Measurements from ENCODE around the gene SLC50A1.

The SLC50A1 gene, protein sequence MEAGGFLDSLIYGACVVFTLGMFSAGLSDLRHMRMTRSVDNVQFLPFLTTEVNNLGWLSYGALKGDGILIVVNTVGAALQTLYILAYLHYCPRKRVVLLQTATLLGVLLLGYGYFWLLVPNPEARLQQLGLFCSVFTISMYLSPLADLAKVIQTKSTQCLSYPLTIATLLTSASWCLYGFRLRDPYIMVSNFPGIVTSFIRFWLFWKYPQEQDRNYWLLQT

DNA sequence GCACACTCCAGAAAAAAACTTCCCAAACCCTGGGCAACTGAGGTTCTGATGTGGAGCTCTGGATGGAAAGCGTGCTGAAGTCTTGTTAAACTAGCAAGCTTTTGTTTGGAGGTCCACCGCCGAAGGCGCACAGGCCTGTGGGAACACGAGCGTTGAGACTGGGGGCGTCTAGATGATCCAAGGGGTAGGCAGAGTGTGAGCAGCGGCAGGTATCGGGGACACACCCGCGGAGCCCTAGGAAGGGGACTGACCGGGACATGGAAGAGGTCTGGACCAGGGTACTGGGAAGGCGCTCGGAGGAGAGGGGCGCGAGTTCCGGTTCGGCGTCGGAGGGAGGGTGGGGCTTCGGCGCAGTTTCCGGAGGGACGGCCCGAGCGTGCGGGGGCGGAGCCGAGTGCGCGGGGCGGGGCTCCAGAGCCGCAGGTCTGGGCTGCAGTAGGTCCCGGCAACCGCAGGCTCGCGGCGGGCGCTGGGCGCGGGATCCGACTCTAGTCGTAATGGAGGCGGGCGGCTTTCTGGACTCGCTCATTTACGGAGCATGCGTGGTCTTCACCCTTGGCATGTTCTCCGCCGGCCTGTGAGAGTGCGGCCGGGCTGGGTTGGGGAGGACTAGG lies at the start of gene SLC50A1:
TSS of gene SLC50A1 (plus strand) at position 438 of the 614 bp plus-strand sequence. CDS start at position 498, 60 bp downstream.
- peak; percentile 87 for DNase-seq (ENCODE audit: low read depth)

DNA sequence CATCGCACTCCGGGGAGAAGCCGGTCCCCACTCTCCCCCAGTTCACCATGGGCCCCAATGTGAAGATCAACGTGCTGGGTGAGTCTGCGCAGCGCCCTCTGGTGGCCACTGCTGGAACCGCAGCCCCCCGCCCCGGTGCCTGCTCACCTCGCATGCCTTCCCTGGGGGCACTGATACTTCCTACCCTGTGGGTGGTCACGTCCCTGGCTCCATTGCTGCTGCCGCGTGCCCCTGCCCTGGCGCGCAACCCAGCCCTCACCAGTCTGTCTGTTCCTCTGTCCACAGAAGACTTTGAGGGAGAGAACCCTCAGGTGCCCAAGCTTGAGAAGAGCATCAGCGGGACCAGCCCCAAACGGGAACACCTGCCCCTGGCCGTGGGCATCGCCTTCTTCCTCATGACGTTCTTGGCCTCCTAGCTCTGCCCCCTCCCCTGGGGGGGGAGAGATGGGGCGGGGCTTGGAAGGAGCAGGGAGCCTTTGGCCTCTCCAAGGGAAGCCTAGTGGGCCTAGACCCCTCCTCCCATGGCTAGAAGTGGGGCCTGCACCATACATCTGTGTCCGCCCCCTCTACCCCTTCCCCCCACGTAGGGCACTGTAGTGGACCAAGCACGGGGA lies 49.4 kb upstream of the SLC50A1 start:
- DNase-seq (ENCODE audit: low read depth) = no peak

DNA sequence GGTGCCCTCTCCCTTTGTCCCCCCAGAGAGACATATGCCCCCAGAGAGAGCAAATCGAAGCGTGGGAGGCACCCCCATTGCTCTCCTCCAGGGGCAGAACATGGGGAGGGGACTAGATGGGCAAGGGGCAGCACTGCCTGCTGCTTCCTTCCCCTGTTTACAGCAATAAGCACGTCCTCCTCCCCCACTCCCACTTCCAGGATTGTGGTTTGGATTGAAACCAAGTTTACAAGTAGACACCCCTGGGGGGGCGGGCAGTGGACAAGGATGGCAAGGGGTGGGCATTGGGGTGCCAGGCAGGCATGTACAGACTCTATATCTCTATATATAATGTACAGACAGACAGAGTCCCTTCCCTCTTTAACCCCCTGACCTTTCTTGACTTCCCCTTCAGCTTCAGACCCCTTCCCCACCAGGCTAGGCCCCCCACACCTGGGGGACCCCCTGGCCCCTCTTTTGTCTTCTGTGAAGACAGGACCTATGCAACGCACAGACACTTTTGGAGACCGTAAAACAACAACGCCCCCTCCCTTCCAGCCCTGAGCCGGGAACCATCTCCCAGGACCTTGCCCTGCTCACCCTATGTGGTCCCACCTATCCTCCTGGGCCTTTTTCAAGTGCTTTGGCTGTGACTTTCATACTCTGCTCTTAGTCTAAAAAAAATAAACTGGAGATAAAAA lies 48.7 kb upstream of the SLC50A1 start:
- no peak for DNase-seq (ENCODE audit: low read depth)

DNA sequence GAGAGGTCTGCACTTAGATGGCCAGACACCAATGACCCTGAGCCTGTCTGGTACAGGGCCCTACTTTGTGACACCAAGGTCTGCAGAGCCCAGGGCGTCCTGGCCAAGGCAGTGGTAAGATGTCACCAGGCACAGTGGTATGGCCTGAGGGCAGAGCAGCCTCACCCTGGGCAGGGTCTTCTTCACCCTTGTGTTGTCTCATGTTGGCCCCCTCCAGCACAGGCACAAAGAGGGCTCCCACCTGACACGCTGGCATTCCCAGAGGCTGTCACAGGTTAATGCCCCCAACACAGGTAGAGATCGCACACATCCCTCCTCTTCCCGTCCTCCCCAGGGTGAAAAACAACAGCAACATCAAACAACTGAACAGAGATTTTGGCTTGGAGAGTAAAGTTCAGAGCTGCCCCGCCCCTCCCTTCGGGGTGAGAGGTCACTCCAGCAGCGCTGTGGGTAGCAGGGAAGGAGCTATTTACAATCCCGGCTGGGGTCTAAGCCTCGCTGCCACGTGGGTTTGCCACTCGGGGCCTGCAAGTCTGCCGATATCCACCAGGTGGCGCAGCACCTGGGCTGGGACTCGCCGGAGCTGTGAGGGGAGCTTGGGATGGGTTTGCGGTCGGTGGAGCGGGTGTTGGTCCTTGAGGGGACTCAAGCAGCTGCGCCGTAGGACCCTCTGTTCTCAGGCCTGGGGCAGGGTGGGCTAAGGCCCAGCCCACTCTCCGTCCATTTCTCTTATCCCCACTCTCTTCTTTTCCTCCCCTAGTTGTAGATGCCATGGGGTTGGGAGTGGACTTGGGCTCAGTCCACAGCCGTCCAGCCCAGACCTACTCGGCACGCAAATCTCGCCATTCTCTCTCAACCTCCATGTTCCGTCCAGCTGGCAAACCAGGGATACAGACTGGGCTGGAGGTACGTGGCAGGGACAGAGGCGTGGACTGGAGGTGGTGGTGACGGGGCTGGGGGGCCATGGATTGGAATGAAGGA lies 44.3 kb upstream of the SLC50A1 start:
- no peak for DNase-seq (ENCODE audit: low read depth)

DNA sequence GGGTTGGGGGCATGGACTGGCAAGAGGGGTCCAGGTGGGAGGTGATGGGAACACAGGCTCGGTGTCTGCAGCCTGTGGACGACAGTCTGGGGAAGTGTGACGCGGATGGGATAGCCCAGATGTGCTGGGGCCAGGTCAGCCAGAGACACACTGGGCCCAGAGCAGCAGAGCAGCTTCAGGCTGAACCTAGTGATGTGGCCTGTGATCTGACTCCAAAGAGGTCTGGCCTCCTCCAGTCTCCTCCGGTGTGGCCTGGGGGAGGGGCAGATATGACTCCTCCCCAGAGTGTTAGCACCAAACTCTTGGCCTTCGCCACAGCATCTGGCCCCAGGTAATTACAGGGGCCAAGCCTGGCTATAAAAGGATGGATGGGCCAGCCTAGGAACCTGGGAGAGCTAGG lies 43.5 kb upstream of the SLC50A1 start:
- DNase-seq (ENCODE audit: low read depth) = no peak

DNA sequence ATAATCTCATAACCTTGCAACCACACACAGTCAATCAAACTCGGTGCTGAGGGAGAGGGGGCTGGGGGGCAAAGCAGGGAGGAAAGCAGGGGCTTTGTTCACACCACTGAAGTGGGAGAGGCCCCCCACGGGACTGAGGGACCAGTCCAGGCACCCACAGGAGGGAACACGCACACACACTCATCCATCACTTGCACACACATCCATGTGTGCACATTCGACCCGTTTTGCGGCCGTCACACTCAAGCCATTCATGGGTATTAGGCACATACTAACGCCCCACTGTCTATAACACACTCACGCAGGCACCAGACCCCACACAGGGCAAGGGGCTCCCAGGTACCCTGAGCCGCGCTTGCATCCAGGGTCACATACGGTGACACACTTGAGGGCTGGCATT lies 43.0 kb upstream of the SLC50A1 start:
- no peak for DNase-seq (ENCODE audit: low read depth)

DNA sequence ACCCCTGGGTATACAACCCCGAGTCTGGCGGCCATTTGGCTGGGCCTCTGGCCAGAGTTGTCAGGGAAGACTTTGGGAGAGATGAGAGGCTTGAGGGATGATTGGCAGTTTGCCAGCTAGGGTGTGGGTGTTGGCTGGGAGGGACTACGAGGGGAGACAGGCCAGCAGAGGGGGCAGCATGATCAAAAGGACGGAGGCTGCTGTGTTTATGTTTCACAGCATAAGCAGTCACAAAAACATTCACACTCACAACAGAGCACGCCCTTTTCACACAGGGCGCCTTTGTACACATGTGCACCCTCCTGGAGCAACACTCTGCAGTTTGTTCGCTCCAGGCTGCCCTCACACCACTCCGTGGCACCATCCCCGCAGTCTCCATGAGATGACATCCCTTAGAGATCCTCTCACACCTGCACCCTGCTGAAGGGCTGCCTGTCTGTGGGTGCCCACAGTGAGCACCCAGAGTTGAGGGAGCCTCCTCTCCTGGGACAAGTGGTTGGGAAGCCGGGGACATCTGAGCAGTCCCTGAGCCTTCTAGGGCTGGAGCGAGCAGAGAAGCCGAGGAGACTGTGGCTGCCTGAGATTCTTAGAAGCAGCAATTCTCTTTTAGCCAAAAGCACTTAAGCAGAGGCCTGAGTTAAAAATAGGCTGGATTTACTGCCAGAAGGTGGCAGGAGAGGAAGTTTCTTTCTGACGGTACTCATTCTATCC lies 41.6 kb upstream of the SLC50A1 start:
- no peak for DNase-seq (ENCODE audit: low read depth)

DNA sequence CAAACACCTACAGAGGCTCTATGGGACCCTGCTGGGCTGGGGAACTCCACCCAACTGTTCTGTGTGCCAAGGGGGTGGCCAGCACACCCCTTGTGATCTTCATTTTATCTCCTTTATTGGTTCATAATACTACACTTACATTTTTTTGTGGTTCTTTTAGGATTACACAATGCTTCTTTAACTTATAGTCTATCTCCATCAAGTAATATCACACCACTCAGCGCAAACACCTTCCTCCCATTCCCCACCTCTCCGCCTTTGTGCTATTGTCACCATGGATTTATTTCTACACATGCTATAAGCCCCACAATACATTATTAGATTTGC lies 41.1 kb upstream of the SLC50A1 start:
- DNase-seq (ENCODE audit: low read depth) = no peak

DNA sequence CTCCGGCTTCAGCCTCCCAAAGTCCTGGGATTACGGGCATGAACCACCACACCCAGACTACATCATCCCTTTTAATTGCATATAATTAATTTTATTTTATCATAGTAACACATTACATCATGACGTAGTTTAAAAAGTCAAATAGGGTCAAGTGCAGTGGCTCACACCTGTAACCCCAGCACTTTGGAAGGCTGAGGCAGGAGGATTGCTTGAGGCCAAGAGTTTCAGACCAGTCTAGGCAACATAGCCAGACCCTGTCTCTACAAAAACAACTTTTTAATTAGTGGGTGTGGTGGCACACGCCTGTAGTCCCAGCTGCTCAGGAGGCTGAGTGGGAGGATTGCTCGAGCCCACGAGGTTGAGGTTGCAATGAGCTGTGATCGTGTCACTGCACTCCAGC lies 36.3 kb upstream of the SLC50A1 start:
- no peak for DNase-seq (ENCODE audit: low read depth)

DNA sequence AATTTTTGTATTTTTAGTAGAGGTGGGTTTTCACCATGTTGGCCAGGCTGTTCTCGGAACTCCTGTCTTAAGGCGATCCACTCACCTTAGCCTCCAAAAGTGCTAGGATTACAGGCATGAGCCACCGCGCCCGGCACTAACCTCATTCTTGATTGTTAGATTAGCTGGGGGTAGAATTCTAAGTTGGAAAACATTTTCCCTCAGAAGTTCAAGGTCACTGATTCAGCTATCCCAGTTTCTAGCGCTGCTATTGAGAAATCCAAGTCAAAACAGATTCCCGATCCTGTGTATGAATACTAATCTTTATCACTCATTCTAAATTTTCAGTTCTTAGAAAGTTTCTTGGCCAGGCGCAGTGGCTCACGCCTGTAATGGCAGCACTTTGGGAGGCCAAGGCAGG lies 32.3 kb upstream of the SLC50A1 start:
- DNase-seq (ENCODE audit: low read depth) = no peak

DNA sequence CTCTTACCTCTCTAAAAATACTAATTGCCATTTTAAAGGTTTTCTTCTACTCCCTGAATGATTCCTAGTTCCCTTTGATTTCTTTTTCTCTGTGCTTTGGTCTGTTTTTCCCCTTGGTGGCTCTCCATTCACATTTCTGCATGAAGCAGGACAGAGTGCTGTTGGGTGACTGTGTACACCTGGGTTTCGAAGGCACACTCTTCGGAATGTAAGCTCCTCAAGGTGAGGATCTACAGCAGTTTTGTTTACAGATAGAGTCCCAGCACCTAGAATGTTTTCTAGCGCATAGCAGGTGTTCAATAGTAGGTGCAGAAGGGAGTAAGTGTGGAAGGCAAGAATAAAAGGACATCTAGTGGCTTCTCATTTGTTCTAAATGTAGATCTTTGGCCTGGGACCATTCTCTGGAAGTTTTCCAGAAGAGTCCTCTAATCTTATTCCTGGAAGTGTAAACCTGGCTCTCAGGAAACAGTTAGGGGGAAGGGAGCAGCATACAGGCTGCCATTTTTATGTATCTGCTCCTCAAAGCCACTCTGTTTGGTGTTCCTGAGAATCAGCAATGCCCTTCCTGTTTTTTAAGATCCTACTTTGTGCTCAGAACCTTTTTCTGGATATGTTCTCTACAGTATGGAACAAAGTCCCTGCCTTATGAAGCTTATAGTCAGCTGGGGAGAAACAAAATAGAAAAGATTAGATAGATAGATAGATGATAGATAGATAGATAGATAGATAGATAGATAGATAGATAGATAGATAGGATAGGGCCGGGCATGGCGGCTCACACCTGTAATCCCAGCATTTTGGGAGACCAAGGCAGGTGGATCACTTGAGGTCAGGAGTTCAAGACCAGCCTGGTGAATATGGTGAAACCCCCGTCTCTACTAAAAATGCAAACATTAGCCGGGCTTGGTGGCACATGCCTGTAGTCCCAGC lies 30.8 kb upstream of the SLC50A1 start:
- DNase-seq (ENCODE audit: low read depth) = no peak

DNA sequence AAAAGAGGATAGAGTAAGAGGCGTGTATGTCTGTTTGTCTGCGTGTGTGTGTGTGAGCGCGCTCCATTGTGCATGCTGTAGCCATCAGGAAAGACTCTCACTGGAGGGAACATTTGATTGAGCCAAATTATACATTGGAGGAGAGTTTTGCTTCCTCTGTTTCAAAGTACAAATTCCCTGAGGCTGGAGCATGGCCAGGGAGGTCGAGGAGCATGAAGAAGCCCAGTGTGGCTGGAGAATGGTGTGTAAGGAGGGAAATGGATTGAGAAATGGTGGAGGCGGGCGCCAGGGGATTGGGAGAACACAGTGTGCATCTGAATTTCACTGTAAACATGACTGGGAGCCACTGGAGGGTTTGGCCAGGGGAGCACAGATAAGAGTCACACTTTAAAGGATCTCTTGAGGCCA lies 30.0 kb upstream of the SLC50A1 start:
- DNase-seq (ENCODE audit: low read depth) = no peak

DNA sequence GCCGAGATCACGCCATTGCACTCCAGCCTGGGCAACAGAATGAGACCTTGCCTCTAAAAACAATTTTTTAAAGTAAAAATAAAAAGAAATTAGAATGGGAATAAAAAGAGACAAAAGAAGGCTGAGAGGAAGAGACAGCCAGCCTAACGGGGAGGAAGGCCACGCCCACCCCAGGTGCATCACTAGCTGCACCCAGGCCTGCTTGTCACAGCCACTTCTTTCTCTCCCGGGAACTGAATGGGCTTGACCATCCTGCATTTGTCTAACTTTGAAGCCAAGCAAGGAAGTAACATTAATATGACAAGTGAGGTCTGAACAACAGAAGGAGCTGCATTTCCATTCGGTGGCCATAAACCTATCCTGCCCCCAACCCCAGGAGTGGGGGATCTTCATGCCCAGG lies 28.8 kb upstream of the SLC50A1 start:
- DNase-seq (ENCODE audit: low read depth) = no peak

DNA sequence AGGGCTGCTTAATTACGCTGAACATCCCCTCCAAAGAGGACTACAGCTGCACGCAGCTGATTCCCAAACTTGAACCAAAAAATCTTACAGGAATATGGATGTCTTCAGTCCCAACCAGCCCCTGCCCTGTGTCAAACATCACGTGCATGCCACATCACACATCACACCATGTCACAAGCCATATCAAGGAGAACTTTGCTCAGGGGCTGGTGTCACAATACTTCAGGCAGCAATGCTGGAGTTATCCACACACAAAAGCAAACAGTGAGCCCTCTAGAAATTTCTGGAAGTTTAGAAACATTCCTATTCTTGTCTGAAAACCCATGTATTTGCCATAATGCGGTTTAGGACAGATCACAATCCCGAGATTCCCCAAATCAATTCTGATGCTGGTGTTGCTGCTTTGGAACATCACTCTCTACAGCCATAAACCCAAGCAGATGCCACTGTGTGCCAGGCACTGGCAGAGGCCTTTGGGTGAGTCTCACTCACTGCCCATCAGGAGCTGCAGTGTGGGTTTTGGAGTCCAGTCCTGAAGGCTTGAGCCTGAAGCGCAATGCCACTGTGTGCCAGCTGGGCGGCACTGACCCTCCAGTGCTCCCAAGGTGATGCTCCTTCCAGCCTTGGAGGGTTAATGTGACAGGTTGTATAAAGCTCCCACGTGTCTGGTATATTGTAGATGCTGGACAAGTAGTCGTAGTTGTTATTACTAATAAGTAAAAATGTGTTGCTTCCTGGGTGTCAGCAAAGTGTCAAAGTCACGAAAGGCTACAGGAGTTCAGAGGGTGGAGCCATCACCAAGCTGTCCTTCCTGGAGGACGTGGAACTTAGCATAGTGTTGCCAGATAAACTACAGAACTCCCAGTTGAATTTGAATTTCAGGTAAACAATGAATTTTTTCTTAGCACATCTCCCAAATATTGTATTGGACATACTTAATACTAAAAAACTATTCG lies 28.1 kb upstream of the SLC50A1 start:
- no peak for DNase-seq (ENCODE audit: low read depth)

DNA sequence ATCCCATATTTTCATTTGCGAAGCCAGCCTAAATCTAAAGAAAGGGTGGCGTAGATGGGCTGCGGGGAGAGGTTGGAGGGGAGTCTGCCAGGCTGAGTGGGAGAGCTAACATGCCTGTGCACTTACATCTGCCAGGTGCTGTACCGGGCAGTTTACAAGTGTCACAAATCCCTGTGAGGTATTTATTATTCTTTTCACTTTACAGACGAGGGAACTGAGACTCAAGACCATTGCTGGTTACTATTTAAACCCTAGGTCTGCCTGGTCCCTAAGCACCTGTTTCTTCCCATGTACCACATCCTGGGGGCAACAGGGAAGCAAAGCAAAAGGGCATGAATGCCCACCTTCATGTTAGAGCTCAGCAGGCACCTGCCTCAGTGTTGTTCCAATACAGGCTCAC lies 27.4 kb upstream of the SLC50A1 start:
- DNase-seq (ENCODE audit: low read depth) = no peak

DNA sequence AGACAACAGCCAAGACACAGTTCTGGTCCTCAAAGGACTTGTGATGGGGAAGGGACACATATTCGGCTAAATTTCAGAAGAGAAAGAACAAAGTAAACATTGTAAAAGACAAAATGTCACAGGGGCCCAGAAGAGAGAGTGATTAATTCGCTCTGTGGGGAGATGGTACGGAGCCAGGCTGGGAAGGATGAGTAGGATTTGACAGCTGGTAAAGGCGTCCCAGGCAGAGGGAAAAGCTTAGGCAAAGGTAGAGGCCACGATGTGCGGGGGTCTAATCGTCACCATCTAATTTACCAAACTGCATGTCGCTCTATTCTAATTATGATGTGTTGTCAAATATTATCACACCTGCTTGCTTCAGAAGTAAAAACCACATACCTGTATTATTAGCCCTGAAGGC lies 25.3 kb upstream of the SLC50A1 start:
- DNase-seq (ENCODE audit: low read depth) = no peak

DNA sequence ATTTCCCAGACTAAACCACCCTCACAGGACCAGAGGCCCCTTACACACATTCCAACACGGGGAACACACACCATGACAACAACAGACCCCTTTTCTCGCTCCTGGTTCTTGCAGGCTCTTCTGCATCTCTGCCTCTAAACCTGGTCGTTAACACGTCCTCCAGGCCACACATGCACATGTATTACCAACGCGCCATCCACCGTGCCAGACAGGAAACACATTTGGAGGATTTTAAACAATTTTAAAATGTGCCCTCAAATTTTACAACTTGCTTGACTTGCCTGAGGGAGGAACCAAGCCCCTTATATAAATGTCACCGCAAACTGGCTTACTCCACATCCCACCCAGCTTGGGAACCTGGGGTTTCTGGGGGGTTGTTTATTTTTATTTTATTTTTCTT lies 24.8 kb upstream of the SLC50A1 start:
- no peak for DNase-seq (ENCODE audit: low read depth)

DNA sequence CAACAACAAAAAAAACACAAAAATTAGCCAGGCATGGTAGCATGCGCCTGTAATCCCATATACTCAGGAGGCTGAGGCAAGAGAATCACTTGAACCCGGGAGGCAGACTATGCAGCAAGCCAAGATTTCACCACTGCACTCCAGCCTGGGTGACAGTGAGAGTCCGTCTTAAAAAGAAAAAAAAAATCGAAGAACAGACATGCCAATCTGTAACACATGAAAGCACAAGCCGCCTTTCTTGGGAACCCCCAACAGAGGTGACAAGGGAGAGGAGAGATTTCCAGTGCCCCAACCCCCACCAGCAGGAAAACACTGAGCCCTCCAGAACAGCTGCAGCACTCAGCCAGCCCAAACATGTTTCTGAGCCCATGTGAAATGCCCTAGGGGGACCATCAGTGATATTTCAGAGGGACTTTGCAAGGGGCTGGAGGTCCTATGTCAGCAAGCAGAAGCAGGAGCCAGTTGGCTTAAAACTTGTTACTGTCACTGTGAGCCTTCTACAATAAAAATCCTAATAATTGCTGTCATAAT lies 22.1 kb upstream of the SLC50A1 start:
- no peak for DNase-seq (ENCODE audit: low read depth)

Measured in CMK (cell line).